COR-L47 (cell line): ENCODE results near the gene DCDC1.
"Not testable (repeated sequence)": the region's sequence is repeated elsewhere in the genome, so short reads cannot be mapped to it uniquely, and the experiment has no call there.

Experiments used
- DNase-seq: peaks from one replicate; lab custom pipeline; 2025; lab: John Stamatoyannopoulos, UW

The DCDC1 gene

DNA sequence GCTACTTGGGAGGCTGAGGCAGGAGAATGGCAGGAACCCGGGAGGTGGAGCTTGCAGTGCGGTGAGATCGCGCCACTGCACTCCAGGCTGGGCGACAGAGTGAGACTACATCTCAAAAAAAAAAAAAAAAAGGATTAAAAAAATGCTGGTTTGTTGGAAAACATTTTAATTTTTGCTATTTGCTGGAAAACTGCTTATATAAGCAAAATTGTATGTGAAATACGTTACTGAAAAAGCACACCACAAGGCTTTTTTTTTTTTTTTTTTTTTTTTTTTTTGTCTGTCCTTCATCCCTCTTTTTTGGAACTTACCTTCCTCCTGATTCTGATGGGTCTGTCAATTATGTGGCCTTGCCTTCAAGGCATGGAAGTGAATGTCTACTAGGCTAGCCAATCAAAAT lies 40.8 kb downstream of the DCDC1 start:
- no peak for DNase-seq

DNA sequence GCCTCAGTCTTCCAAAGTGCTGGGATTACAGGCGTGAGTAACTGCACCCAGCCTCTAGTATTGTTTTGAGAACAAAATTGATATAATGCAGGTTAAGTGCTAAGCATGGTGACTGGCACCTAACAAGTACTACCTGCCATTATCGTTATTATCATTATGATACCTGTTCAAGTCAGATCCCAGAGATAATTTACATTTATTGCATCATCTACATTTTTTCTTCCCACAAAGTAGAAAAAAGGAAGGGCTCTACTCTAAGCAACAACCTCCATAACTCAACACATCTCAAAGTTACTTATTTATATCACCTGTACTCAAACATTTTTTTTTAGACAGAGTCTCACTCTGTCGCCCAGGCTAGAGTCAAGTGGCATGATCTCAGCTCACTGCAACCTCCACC lies 42.1 kb downstream of the DCDC1 start:
- no peak for DNase-seq

DNA sequence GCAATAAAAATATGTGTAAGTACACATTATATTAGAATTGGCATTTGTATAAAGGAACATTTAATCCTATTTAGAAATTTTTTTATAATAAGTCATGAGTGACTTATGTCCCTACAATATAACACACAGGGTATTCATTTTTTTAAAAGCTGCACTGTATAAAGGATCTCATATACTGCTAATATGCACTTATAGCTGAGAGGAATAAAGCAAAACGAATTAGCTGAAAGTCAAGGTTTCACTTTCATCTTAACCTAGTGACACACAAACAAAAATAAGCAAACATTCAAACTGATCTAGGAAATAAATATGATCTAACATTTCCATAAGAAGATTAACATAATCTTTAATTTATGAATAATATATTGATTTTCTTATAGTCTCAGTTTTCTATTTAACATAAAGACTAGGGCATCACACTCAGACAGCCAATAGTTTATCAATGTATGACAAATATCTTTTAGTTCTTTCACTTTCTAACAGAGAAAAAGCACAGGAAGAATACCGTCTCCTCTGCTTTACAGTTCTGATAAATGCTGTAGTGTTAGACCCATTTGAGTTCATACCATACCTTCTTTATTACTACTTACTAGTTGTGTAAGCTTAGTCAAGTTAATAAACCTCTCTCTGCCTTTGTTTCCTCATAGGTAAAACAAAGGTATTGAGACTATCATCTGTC lies 42.9 kb downstream of the DCDC1 start:
- DNase-seq, result no peak

DNA sequence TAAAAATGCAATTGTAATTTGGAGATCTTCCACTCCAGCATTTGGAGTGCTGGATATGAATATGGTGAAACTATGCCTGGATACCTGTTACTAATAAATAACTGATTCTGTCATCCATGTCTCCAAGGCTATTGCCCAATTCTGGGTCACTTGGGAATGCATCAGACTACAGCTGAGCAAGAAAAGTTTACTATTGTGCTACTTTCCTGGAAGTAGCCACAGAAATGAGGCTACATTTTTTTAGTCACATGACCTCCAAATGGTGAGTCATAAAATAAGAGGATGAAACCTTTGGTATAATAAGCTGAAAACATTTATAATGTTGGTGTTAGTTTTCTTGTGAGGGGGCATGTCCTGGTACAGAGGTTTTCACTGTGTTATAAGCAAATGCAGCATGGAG lies 44.4 kb downstream of the DCDC1 start:
- no peak for DNase-seq

DNA sequence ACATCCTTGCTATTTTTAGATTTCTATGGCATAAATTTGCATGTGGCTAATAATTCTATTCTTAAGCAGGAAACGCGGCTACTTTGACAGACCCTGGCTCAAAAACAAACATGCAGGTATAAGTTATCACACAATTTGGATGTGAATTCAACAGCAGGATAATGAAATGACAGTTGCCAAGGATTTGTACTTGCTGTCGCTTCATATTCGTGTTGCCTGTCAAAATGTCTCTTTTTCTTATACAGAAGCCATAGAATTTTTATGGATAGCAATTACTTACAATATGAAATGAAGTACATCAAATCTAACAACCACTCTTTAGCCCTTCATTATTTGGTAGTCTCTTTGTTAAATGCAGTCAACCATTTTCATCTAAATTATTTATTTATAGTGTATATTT lies 46.4 kb downstream of the DCDC1 start:
- DNase-seq, result no peak

- not testable (repeated sequence) for DNase-seq
These were observed 48.0 kb downstream of the DCDC1 start for GRCh38 chr11:31321494-31321893.

GRCh38 chr11:31303644-31304180 lies 65.8 kb downstream of the DCDC1 start:
- DNase-seq, result no peak

DNA sequence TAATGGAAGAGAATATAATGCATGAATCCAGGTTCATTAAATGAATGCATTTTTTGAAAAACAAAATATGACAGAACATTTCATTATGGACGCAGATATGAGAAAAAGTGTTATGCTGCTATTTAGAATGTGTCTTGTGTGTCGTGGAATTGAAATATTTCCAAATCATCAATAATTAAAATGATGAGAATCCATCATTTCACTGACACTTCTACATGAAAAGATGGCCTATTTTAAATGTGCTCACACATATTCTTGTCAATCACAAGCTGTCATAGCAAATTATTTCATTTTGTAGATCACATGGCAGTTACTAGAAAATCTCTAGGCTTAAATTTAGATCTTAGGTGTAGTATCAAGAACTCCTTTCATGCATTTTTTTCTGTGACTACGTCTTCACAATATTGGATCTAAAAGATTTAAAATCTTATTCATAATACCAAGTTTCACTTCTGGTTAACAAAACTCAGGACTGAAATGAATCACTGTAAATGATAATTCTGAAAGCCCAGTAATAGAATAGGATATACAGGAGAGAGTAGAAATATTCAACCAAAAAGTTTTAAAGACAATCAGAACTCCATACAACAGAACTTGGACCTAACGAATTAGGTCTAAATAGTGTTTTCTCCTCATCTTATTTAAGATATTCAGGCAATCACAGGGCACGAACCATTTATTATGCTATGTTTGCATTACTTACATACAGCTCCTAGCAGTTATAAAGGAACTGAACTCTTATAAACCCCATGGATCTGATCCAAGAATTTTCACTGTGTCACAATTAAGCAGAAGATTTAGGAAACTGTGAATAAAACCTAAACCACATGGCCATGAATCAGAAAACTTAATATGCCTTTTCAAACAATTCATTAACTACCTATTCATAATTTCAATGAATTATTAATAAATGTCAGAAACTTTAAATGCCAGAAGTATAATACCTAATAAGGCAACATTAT lies 67.7 kb downstream of the DCDC1 start:
- DNase-seq, result no peak

DNA sequence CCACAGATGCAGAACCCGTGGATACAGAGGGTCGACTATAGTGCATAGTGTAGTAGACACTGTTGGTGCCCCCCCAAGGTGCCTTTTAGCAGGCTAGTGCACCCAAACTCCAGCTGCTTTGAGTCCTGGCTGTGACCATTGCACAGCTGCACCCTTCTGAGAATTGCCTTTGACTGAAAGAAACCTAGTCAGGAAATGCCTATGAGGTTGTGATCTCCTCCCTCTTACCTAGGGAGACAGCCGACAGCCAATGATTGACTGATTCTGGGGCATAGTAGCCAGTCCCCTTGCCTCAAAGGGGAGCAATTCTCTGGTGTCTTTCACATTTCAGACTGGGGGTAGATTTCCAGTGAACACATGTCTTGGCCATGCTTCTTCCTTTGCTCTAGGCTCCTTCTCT lies 74.2 kb downstream of the DCDC1 start:
- no peak for DNase-seq

DNA sequence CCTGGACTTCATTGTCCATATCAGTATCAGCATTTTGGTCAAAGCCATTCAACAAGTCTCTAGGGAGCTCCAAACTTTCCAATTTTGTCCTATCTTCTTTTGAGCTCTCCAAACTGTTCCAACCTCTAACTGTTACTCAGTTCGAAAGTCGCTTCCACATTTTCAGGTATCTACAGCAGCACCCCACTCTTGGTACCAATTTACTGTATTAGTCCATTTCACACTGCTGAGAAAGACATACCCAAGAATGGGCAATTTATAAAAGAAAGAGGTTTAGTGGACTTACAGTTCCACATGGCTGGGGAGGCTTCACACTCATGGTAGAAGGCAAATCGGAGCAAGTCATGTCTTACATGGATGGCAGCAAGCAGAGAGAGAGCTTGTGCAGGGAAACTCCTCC lies 96.0 kb downstream of the DCDC1 start:
- DNase-seq, result not testable (repeated sequence)

DNA sequence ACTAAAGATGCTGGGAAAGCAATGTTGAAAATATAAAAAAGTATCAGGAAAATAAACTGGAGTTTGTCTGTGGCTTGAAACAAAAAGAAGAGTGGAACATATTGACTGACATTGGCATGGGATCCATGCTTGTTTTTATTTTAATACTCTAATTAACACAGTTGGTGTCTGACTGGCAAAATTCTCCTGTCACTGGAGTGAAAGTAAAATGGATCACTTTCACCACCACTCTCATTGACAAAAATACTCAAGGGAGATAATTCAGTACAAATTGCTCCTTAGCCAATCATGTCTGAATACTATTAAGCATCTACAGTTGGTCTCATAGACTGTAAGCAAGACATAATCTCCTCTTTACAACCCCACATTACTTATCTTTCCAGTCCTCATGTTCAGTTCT lies 101.8 kb downstream of the DCDC1 start:
- no peak for DNase-seq

DNA sequence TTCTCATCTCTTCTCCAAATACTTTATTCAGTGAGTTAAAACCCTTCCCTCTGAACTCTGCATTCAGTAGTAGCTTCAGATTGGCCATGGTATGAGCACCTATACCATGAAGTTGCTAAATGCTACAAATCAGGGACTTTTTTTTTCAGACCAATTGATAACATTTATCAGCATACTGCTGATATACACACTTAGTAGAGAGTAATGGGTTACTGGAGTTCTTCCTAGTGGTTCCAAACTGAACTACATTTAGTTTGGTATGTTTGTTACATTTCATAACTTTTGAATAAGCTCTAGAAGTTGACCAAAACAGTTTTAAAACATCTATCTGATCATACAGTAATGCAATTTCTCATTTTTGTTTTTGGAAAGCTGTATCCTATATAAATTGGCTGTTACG lies 104.7 kb downstream of the DCDC1 start:
- no peak for DNase-seq

DNA sequence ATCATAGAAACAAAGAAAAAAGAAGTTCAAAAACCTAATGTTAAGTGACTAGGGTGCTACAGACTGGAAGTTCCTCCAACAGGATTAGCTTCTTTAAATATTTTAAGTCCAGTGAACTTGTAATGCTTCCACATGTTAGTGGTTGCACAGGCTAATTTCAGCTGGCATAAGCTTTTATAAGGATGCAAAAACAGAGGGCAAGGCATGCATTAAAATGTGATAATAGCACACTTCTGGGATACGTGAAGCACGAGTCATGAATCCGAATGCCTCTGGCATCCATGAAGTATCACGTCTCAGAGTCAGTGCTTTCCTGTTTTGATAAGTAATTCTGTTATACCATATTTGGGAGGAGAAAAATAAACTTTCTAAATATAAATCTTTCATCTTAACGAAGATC lies 106.8 kb downstream of the DCDC1 start:
- no peak for DNase-seq

- no peak for DNase-seq
These were observed 109.7 kb downstream of the DCDC1 start for GRCh38 chr11:31259797-31260196.

DNA sequence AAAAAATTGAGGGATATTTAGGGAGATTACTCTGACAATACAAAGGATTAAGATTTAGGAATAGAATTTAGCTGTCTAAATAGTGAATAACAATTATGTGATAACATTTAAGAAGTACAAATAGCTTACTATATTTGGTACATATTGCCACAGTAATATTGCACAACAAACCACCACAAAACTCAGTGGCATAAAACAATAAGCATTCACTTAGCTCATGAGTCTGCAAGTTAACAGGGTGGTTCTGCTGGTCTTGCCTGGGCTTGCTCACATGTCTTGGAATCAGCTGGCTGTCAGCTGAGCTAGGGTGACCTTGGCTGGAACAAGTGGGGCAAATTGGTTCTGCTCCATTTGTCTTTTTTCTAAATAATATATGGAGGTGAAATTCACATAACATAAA lies 115.1 kb downstream of the DCDC1 start:
- DNase-seq, result no peak

GRCh38 chr11:31248768-31249167 lies 120.8 kb downstream of the DCDC1 start:
- DNase-seq, result no peak

DNA sequence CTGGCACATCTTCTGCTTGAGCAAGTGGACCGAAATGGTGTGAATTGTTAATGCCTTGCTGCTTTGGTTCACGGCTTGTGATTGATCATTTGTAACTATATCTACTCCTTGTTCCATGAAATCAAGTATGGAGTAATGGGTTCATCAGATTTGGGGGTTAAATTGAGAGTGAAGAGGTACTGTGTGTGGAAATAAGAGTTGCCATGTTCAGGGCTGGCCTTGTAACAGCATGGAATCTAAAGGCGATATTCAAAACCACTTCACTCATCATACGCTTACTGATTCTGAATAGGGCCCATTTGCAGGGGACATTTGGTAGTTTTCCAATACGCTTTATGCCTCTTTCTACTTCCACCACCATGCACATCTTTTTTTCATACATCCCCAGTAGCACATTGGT lies 122.2 kb downstream of the DCDC1 start:
- no peak for DNase-seq

- DNase-seq, result no peak
These were observed 122.9 kb downstream of the DCDC1 start for GRCh38 chr11:31246451-31247165.

DNA sequence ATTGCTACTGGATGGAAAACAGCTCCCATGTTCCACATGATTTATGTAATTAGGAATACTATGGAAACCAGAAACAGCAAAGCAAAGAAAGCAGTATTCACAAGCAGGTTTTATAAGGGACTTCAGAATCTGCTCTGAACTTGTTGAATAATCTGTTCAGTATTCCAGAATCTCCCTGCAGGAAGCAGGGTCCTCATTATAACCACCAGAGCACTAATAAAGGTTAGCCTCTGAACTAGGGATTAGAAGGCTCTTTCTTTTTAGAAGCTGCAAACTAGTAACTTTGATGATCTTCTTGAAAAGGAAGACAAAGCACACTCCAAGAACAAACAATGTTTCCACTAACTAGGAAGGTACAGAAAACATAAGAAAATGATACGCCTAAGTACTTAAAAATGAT lies 125.8 kb downstream of the DCDC1 start:
- DNase-seq, result no peak

GRCh38 chr11:31240340-31240904 lies 129.1 kb downstream of the DCDC1 start:
- peak; percentile 63 for DNase-seq

- peak; percentile 3 for DNase-seq
These were observed 131.4 kb downstream of the DCDC1 start for GRCh38 chr11:31237819-31238760.
